K562 (cell line): ENCODE results near the gene TACR2. TPM values are rescaled to one million over a fixed set of nuclear protein-coding genes. Genes with fewer than 3 reads are reported as not detected.

Source experiments
- LCOR ChIP-seq: sonication (generic); formaldehyde crosslinking; IDR thresholded peaks from 2 replicates; pipeline ENCODE4 v1.8.0; 2022; ENCODE audit warnings: mild to moderate bottlenecking, missing genetic modification reagents
- MECOM ChIP-seq: fragments of 250-450 bp; sonication (Bioruptor Pico); IDR thresholded peaks from 2 replicates; pipeline ENCODE4 v1.8.0; 2022; ENCODE audit warnings: inconsistent platforms
- MGA ChIP-seq: fragments of 450-650 bp; IDR thresholded peaks from 2 replicates; pipeline ENCODE4 v1.6.1; 2016; ENCODE audit warnings: mild to moderate bottlenecking, moderate library complexity
- SLC30A9 ChIP-seq: fragments of 250-450 bp; sonication (Bioruptor Pico); IDR thresholded peaks from 2 replicates; pipeline ENCODE4 v1.8.0; 2022; ENCODE audit warnings: mild to moderate bottlenecking, moderate library complexity
- SMAD1 ChIP-seq: fragments of 150-350 bp; IDR thresholded peaks from 2 replicates; pipeline ENCODE4 v1.6.1; 2014; ENCODE audit warnings: low read length, low read depth; ENCODE audit not compliant: partially characterized antibody
- ZBTB40 ChIP-seq, 2 experiments: fragments of 450-650 bp in 1 of 2; sonication (generic) in 1 of 2; formaldehyde crosslinking in 1 of 2; IDR thresholded peaks; 2 replicates each; pipeline versions ENCODE4 v1.7.1 to v1.9.0; 2016 to 2022; ENCODE audit warnings: inconsistent platforms in 1 of 2, mild to moderate bottlenecking in 1 of 2, missing genetic modification reagents in 1 of 2
- ZSCAN32 ChIP-seq: fragments of 450-650 bp; formaldehyde crosslinking; IDR thresholded peaks from 2 replicates; pipeline ENCODE4 v1.4.0; 2020; ENCODE audit warnings: mild to moderate bottlenecking, moderate library complexity
- polyA plus RNA-seq, 8 experiments: library from polyadenylated mRNA; depleted of rRNA in 4 of 8; stranded (reverse) in 5 of 8; unstranded in 3 of 8; fragments of >200 nt; fragmentation: Nextera tagmentation in 2 of 8; fragmentation: Illumina TruSeq in 1 of 8; extraction: Ambion mirVana in 2 of 8; extraction: Trizol in 1 of 8; gene quantifications; 2 replicates each; pipeline versions ENCODE4 v1.2.1 to v1.2.3, GENCODE V29; 2011 to 2014; ENCODE audit warnings: inconsistent platforms in 1 of 8, missing spikeins in 1 of 8
- total RNA-seq, 7 experiments: library from RNA; depleted of rRNA in 6 of 7; stranded (reverse); fragments of >200 nt in 6 of 7; fragmentation: Illumina TruSeq in 2 of 7; extraction: Trizol in 2 of 7; gene quantifications; 2 replicates each; pipeline versions ENCODE4 v1.2.1 to v1.2.3, GENCODE V29; 2011 to 2021; ENCODE audit warnings: low replicate concordance in 1 of 7

TACR2 gene
- total and polyA plus RNA-seq, 9 of the 15 experiments (the other 6 are each of a cell fraction or from before 2014, with no cell fraction given): not detected

GRCh38 chr10:69410487-69410886 is 6.2 kb downstream of the TACR2 start (continued):
- TF ChIP-seq ZSCAN32 (CRISPR knock-in tag): 0 out of 2 replicates have a peak, but pooled peaks have one; percentile 44
- peak; percentile 88 for TF ChIP-seq MECOM (CRISPR knock-in tag)
- no peak for TF ChIP-seq LCOR
- TF ChIP-seq SLC30A9 (CRISPR knock-in tag): no peak
- TF ChIP-seq ZBTB40 (IDR thresholded peaks at IDR 0.05): no peak
- TF ChIP-seq ZBTB40 (CRISPR knock-in tag; IDR thresholded peaks at IDR 0.05): no peak
- TF ChIP-seq SMAD1: no peak
- no peak for TF ChIP-seq MGA
